Measurements from ENCODE around the gene MAN1C1. TPM values are rescaled to one million over a fixed set of nuclear protein-coding genes. Genes with fewer than 3 reads are reported as not detected.

Gene MAN1C1
- polyA plus RNA-seq, 1 of the 3 experiments (the other 2 are of a cell fraction) = 0.20 TPM

GRCh38 chr1:25743164-25744139 is 126.9 kb downstream of the MAN1C1 start:
- Histone ChIP-seq H3K79me2 (ENCODE audit: insufficient read depth) (no peaks in the 10 kb centered on the region), H3K9me2 (no peaks in the 10 kb centered on the region), H3K4me3 (ENCODE audit: low read depth in 2 of 2, low read length in 1 of 2) (no peak overlapping the region), H3K36me3 (replicated peaks in 1 of 2; ENCODE audit: control insufficient read depth in 1 of 2, insufficient read depth in 2 of 2, low read length in 1 of 2) (no peaks in the 10 kb centered on the region), H3K9ac (no peak overlapping the region), H2AFZ (ENCODE audit: low read depth) (no peak overlapping the region), H3K4me1 (ENCODE audit: control insufficient read depth in 1 of 2, insufficient read depth in 2 of 2, low read depth in 1 of 2, low read length in 1 of 2) (peaks cover 0 to 35% of the 10 kb centered on the region in 2 experiments; a peak in 1 of 4 replicates), H3K27me3 (ENCODE audit: insufficient read depth) (no peaks in the 10 kb centered on the region), H3K4me2 (no peak overlapping the region), H3K27ac (ENCODE audit: low read depth in 2 of 2, low read length in 1 of 2) (peak overlapping the region in 1 of 2 experiments; percentile 54; a peak in 1 of 4 replicates), H4K20me1 (ENCODE audit: insufficient read depth) (no peaks in the 10 kb centered on the region), H3K9me3 (no peaks in the 10 kb centered on the region), H3F3A (replicated peaks; ENCODE audit: insufficient read depth) (no peaks in the 10 kb centered on the region)
- CTCF ChIA-PET = interaction anchor here (0.6 to 3.4 kb wide), 21 partner anchors 10 to 206 kb away, joined by 3 to 25 read pairs (median 3); no protein-coding TSS in a partner anchor
- TF ChIP-seq ELF1 (IDR thresholded peaks at IDR 0.05) = no peak
- no peak for TF ChIP-seq GABPA (IDR thresholded peaks at IDR 0.05; ENCODE audit: low read depth)
- TF ChIP-seq MEF2A (IDR thresholded peaks at IDR 0.05; ENCODE audit: borderline replicate concordance, low read depth) = no peak
- TF ChIP-seq TCF12 (IDR thresholded peaks at IDR 0.05) = no peak
- no peak for TF ChIP-seq MXI1 (IDR thresholded peaks at IDR 0.05; ENCODE audit: low read depth, low read length)
- TF ChIP-seq TEAD4 (IDR thresholded peaks at IDR 0.05; ENCODE audit: borderline replicate concordance, insufficient read depth) = no peak
- no peak for TF ChIP-seq REST (IDR thresholded peaks at IDR 0.05; ENCODE audit: low read depth, low read length)
- no peak for TF ChIP-seq TAF1 (IDR thresholded peaks at IDR 0.05; ENCODE audit: borderline replicate concordance, low read depth, low read length)
- no peak for TF ChIP-seq IRF3 (IDR thresholded peaks at IDR 0.05; ENCODE audit: low read depth, low read length)
- no peak for TF ChIP-seq NFIC (IDR thresholded peaks at IDR 0.05; ENCODE audit: borderline replicate concordance)
- POLR2A ChIA-PET = interaction anchor here (0.9 to 1.2 kb wide), 2 partner anchors 11 to 16 kb away, joined by 3 to 4 read pairs; no protein-coding TSS in a partner anchor
- WGBS (ENCODE audit: low lambda C conversion rate) = 67% methylated on average over 15 of the region's 17 CpGs
- DNase-seq = no peak
